ENCODE data around the gene CDK18.

CDK18 gene

GRCh38 chr1:205518661-205519540 is 14.4 kb downstream of the CDK18 start:
- no peak overlapping the region for H3K27ac ChIP-seq (replicated peaks)

GRCh38 chr1:205519541-205520131 is 15.2 kb downstream of the CDK18 start:
- H3K27me3 ChIP-seq (ENCODE audit: insufficient read depth, poor library complexity, severe bottlenecking), result no peaks in the 10 kb centered on the region
- no peak for DNase-seq (ENCODE audit: low read depth in 1 of 2, low spot score in 1 of 2)

More at GRCh38 chr1:205518661-205519540, 14.4 kb downstream of the CDK18 start:
- Histone ChIP-seq H3K27me3 (ENCODE audit: insufficient read depth, poor library complexity, severe bottlenecking) (no peaks in the 10 kb centered on the region), H3K4me3 (replicated peaks; ENCODE audit: insufficient read depth, low read length) (no peak overlapping the region)
- DNase-seq (ENCODE audit: low read depth in 1 of 2, low spot score in 1 of 2), result no peak
- TF ChIP-seq CTCF (IDR thresholded peaks at IDR 0.05; ENCODE audit: insufficient read depth, low read length), result no peak
- no peak for TF ChIP-seq SPI1 (IDR thresholded peaks at IDR 0.05; ENCODE audit: borderline replicate concordance, low read depth)
- TF ChIP-seq REST (IDR thresholded peaks at IDR 0.05; ENCODE audit: insufficient replicate concordance, low read depth), result no peak
- no peak for TF ChIP-seq GABPA (IDR thresholded peaks at IDR 0.05; ENCODE audit: low read depth)
- no peak for TF ChIP-seq POLR2AphosphoS5 (IDR thresholded peaks at IDR 0.05; ENCODE audit: low read depth)

More at GRCh38 chr1:205519541-205520131, 15.2 kb downstream of the CDK18 start:
- no peak overlapping the region for H3K4me3 ChIP-seq (replicated peaks; ENCODE audit: insufficient read depth, low read length)
- no peak overlapping the region for H3K27ac ChIP-seq (replicated peaks)
- TF ChIP-seq SPI1 (IDR thresholded peaks at IDR 0.05; ENCODE audit: borderline replicate concordance, low read depth) (no peak), REST (IDR thresholded peaks at IDR 0.05; ENCODE audit: insufficient replicate concordance, low read depth) (no peak), GABPA (IDR thresholded peaks at IDR 0.05; ENCODE audit: low read depth) (no peak), POLR2AphosphoS5 (IDR thresholded peaks at IDR 0.05; ENCODE audit: low read depth) (no peak), CTCF (IDR thresholded peaks at IDR 0.05; ENCODE audit: insufficient read depth, low read length) (no peak)
